OCI-LY1 (cell line): ENCODE results near the gene CNTFR.

ENCODE experiments used
- H2AFZ ChIP-seq: fragments of 200-600 bp; sonication (generic), shearing (Covaris generic); 2 replicates; pipeline ENCODE4 v1.6.0; 2014; ENCODE audit warnings: antibody characterized with exemption, mild to moderate bottlenecking, low read length
- H3F3A ChIP-seq: fragments of 200-600 bp; sonication (generic), shearing (Covaris generic); 2 replicates; pipeline ENCODE4 v1.6.0; 2014; ENCODE audit warnings: mild to moderate bottlenecking, antibody characterized with exemption, low read length, moderate library complexity; ENCODE audit not compliant: insufficient read depth
- H3K27ac ChIP-seq: fragments of 200-600 bp; sonication (generic); 2 replicates; pipeline ENCODE4 v1.5.1; 2014; ENCODE audit warnings: low read length, mixed run types, mild to moderate bottlenecking, low read depth; ENCODE audit not compliant: poor library complexity, severe bottlenecking
- H3K27me3 ChIP-seq: fragments of 200-600 bp; sonication (generic); 2 replicates; pipeline ENCODE4 v1.6.0; 2014; ENCODE audit warnings: antibody characterized with exemption, mild to moderate bottlenecking, low read length, moderate library complexity; ENCODE audit not compliant: insufficient read depth
- H3K36me3 ChIP-seq: fragments of 200-600 bp; sonication (generic); 2 replicates; pipeline ENCODE4 v1.6.1; 2014; ENCODE audit warnings: mild to moderate bottlenecking, antibody characterized with exemption, low read length, moderate library complexity, mixed read lengths; ENCODE audit not compliant: insufficient read depth
- H3K4me1 ChIP-seq: fragments of 200-600 bp; sonication (generic); 2 replicates; pipeline ENCODE4 v1.5.1; 2014; ENCODE audit warnings: mild to moderate bottlenecking, low read length, moderate library complexity; ENCODE audit not compliant: insufficient read depth, severe bottlenecking
- H3K4me2 ChIP-seq: fragments of 200-600 bp; sonication (generic), shearing (Covaris generic); 2 replicates; pipeline ENCODE4 v1.6.1; 2014; ENCODE audit warnings: low read length
- H3K4me3 ChIP-seq: fragments of 200-600 bp; sonication (generic); 2 replicates; pipeline ENCODE4 v1.5.1; 2014; ENCODE audit warnings: low read length, low read depth, mild to moderate bottlenecking, mixed read lengths; ENCODE audit not compliant: poor library complexity, severe bottlenecking
- H3K79me2 ChIP-seq: fragments of 200-600 bp; shearing (Covaris generic); 2 replicates; pipeline ENCODE4 v1.6.1; 2016; ENCODE audit warnings: mixed run types, low read length, mixed read lengths; ENCODE audit not compliant: insufficient read depth
- H3K9ac ChIP-seq: fragments of 200-600 bp; sonication (generic), shearing (Covaris generic); 2 replicates; pipeline ENCODE4 v1.6.1; 2014; ENCODE audit warnings: mild to moderate bottlenecking, low read length, mixed read lengths
- H3K9me2 ChIP-seq: fragments of 200-600 bp; sonication (generic), shearing (Covaris generic); 2 replicates; pipeline ENCODE4 v1.6.1; 2014; ENCODE audit warnings: low read depth, mild to moderate bottlenecking, low read length, mixed read lengths
- H3K9me3 ChIP-seq: fragments of 200-600 bp; shearing (Covaris generic); 2 replicates; pipeline ENCODE4 v1.6.1; 2014; ENCODE audit warnings: low read length, mixed read lengths
- H4K20me1 ChIP-seq: fragments of 200-600 bp; sonication (generic), shearing (Covaris generic); 2 replicates; pipeline ENCODE4 v1.6.0; 2016; ENCODE audit warnings: mild to moderate bottlenecking, low read length; ENCODE audit not compliant: insufficient read depth
- EZH2 ChIP-seq: fragments of 200-600 bp; sonication (generic), shearing (Covaris generic); IDR thresholded peaks from 2 replicates; pipeline ENCODE4 v1.8.0; 2017; ENCODE audit warnings: borderline replicate concordance, mixed run types, mild to moderate bottlenecking, antibody characterized with exemption, low read length, moderate library complexity, mixed read lengths
- TF ChIP-seq, protein P1 (sequence below): fragments of 200-600 bp; sonication (generic), shearing (Covaris generic); IDR thresholded peaks from 2 replicates; pipeline ENCODE4 v1.5.1; 2017; ENCODE audit warnings: mild to moderate bottlenecking, antibody characterized with exemption, low read length, moderate library complexity, mixed read lengths

The CNTFR gene

DNA sequence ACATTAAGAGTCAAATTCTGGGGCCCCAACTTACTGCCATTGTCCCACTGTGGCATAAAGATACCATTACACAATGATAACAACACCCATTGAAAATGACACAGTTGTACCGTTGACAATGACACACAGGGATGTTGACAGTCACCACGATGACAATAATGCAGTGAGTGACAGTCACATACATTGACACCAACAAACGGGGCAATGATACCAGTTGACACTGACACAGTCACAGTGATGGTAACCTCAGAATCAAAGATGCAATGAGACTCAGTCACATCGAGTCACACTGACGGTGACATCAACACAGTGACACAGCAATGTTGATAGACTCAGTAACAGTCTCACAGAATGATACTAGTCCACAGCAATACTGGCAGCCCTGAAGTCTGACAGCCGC is 16.9 kb downstream of the CNTFR start:
- Histone ChIP-seq H3K4me3 (no peak overlapping the region), H3K27ac (no peak overlapping the region), H3K36me3 (no peaks in the 10 kb centered on the region), H3K9ac (no peak overlapping the region), H3F3A (no peaks in the 10 kb centered on the region), H2AFZ (no peak overlapping the region), H4K20me1 (no peaks in the 10 kb centered on the region), H3K9me3 (no peaks in the 10 kb centered on the region), H3K27me3 (peaks cover 16% of the 10 kb centered on the region), H3K4me2 (no peak overlapping the region), H3K4me1 (no peaks in the 10 kb centered on the region), H3K9me2 (no peaks in the 10 kb centered on the region), H3K79me2 (no peaks in the 10 kb centered on the region)
- no peak for TF ChIP-seq EZH2
- TF ChIP-seq, protein P1, sequence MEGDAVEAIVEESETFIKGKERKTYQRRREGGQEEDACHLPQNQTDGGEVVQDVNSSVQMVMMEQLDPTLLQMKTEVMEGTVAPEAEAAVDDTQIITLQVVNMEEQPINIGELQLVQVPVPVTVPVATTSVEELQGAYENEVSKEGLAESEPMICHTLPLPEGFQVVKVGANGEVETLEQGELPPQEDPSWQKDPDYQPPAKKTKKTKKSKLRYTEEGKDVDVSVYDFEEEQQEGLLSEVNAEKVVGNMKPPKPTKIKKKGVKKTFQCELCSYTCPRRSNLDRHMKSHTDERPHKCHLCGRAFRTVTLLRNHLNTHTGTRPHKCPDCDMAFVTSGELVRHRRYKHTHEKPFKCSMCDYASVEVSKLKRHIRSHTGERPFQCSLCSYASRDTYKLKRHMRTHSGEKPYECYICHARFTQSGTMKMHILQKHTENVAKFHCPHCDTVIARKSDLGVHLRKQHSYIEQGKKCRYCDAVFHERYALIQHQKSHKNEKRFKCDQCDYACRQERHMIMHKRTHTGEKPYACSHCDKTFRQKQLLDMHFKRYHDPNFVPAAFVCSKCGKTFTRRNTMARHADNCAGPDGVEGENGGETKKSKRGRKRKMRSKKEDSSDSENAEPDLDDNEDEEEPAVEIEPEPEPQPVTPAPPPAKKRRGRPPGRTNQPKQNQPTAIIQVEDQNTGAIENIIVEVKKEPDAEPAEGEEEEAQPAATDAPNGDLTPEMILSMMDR = no peak

- Histone ChIP-seq H3K9me3 (no peaks in the 10 kb centered on the region), H2AFZ (no peak overlapping the region), H3K9ac (no peak overlapping the region), H3K4me1 (no peaks in the 10 kb centered on the region), H4K20me1 (no peaks in the 10 kb centered on the region), H3K9me2 (no peaks in the 10 kb centered on the region), H3K27me3 (peaks cover 16% of the 10 kb centered on the region), H3K27ac (no peak overlapping the region), H3K4me3 (no peak overlapping the region), H3F3A (no peaks in the 10 kb centered on the region), H3K4me2 (no peak overlapping the region), H3K79me2 (no peaks in the 10 kb centered on the region), H3K36me3 (no peaks in the 10 kb centered on the region)
- TF ChIP-seq EZH2 = no peak
- TF ChIP-seq, protein P1 = no peak
Measured at GRCh38 chr9:34572092-34572491, 17.4 kb downstream of the CNTFR start.

DNA sequence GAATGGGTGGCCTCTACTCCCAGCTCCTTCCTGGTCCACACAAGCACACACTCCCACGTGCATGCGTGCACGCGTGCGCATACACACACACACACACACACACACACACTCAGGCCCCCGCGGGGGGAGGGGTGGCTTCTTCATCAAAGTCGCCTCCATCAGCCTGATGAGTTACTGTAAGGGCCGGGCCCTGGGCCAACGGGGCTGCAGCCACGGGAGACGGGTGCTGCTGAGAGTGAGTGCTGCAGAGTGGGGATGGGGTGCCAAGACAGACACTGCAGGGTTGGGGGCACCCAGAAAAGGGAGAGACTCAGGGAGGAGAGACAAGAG is 18.1 kb downstream of the CNTFR start:
- H3K4me1 ChIP-seq = no peaks in the 10 kb centered on the region
- H3F3A ChIP-seq = no peaks in the 10 kb centered on the region
- no peak for TF ChIP-seq EZH2
- TF ChIP-seq, protein P1 = no peak
- H3K36me3 ChIP-seq = no peaks in the 10 kb centered on the region
- no peaks in the 10 kb centered on the region for H3K9me2 ChIP-seq
- H3K9ac ChIP-seq = no peak overlapping the region
- no peak overlapping the region for H3K27ac ChIP-seq
- H3K79me2 ChIP-seq = no peaks in the 10 kb centered on the region
- no peaks in the 10 kb centered on the region for H4K20me1 ChIP-seq
- no peak overlapping the region for H2AFZ ChIP-seq
- no peak overlapping the region for H3K4me2 ChIP-seq
- no peaks in the 10 kb centered on the region for H3K9me3 ChIP-seq
- H3K27me3 ChIP-seq = peaks cover 16% of the 10 kb centered on the region
- H3K4me3 ChIP-seq = no peak overlapping the region
